Astrocyte (in vitro differentiated cells and primary cell): ENCODE measurements around the gene DDC. TPM values are rescaled to one million over a fixed set of nuclear protein-coding genes. Genes with fewer than 3 reads are reported as not detected.

Source experiments
- DNase-seq: peaks from one replicate; pipeline ENCODE4 v3.0.0-alpha.2; 2010; ENCODE audit warnings: low read depth
- FAIRE-seq: peaks from 2 replicates; lab custom pipeline; 2011; peaks lifted over from hg19 to GRCh38; lab: Jason Lieb, UNC
- H2AFZ ChIP-seq: 2 replicates; pipeline ENCODE4 v1.6.0; 2012; ENCODE audit warnings: low read depth, low read length, inconsistent platforms
- H3K27ac ChIP-seq: 2 replicates; pipeline ENCODE4 v1.5.1; 2011; ENCODE audit warnings: low read depth, low read length, inconsistent platforms
- H3K27me3 ChIP-seq: 2 replicates; pipeline ENCODE4 v1.6.0; 2011; ENCODE audit warnings: low read length, inconsistent platforms; ENCODE audit not compliant: insufficient read depth
- H3K36me3 ChIP-seq: 2 replicates; pipeline ENCODE4 v1.5.1; 2011; ENCODE audit warnings: low read length, inconsistent platforms; ENCODE audit not compliant: insufficient read depth
- H3K4me1 ChIP-seq: 2 replicates; pipeline ENCODE4 v1.5.1; 2011; ENCODE audit warnings: low read length, inconsistent platforms; ENCODE audit not compliant: insufficient read depth
- H3K4me2 ChIP-seq: 2 replicates; pipeline ENCODE4 v1.6.0; 2012; ENCODE audit warnings: low read length, inconsistent platforms
- H3K4me3 ChIP-seq: 2 replicates; pipeline ENCODE4 v1.5.1; 2011; ENCODE audit warnings: low read depth, mild to moderate bottlenecking, low read length, inconsistent platforms; ENCODE audit not compliant: insufficient read depth
- H3K79me2 ChIP-seq: 2 replicates; pipeline ENCODE4 v1.6.0; 2012; ENCODE audit warnings: mild to moderate bottlenecking, low read length, inconsistent platforms; ENCODE audit not compliant: insufficient read depth
- H3K9ac ChIP-seq: 2 replicates; pipeline ENCODE4 v1.6.0; 2012; ENCODE audit warnings: mild to moderate bottlenecking, low read length, inconsistent platforms
- H3K9me3 ChIP-seq: 2 replicates; pipeline ENCODE4 v1.5.1; 2012; ENCODE audit warnings: low read depth, mild to moderate bottlenecking, low read length, inconsistent platforms; ENCODE audit not compliant: insufficient read depth
- H4K20me1 ChIP-seq: 2 replicates; pipeline ENCODE4 v1.6.0; 2012; ENCODE audit warnings: low read length, inconsistent platforms; ENCODE audit not compliant: insufficient read depth
- H3K27ac Mint-ChIP-seq: one replicate; pipeline ENCODE4 v1.8.0; 2021; ENCODE audit warnings: mild to moderate bottlenecking, mixed read lengths; ENCODE audit not compliant: unreplicated experiment
- H3K27me3 Mint-ChIP-seq: one replicate; pipeline ENCODE4 v1.8.0; 2021; ENCODE audit warnings: low read depth, mixed read lengths; ENCODE audit not compliant: unreplicated experiment
- H3K36me3 Mint-ChIP-seq: one replicate; pipeline ENCODE4 v1.8.0; 2021; ENCODE audit warnings: low read depth, mixed read lengths; ENCODE audit not compliant: unreplicated experiment
- H3K4me1 Mint-ChIP-seq: one replicate; pipeline ENCODE4 v1.8.0; 2021; ENCODE audit warnings: low read depth, mixed read lengths; ENCODE audit not compliant: unreplicated experiment
- H3K4me3 Mint-ChIP-seq: one replicate; pipeline ENCODE4 v1.8.0; 2021; ENCODE audit warnings: mild to moderate bottlenecking, moderate library complexity, mixed read lengths; ENCODE audit not compliant: unreplicated experiment
- H3K9me3 Mint-ChIP-seq: one replicate; pipeline ENCODE4 v1.8.0; 2021; ENCODE audit warnings: mild to moderate bottlenecking, mixed read lengths; ENCODE audit not compliant: unreplicated experiment
- EZH2 ChIP-seq: IDR thresholded peaks from 2 replicates; pipeline ENCODE4 v1.6.1; 2012; ENCODE audit warnings: mild to moderate bottlenecking, low read length, inconsistent platforms; ENCODE audit not compliant: insufficient read depth
- total RNA-seq: library from RNA; stranded (reverse); gene quantifications from 2 replicates; pipeline ENCODE4 v1.2.1, GENCODE V29; 2021
- TF ChIP-seq, protein P1 (sequence below): IDR thresholded peaks from 2 replicates; pipeline ENCODE4 v1.5.1; 2011; ENCODE audit warnings: low read depth, mild to moderate bottlenecking, inconsistent platforms, low read length, moderate library complexity; ENCODE audit not compliant: insufficient read depth

The DDC gene
- total RNA-seq, 1 donor from 2014 or later: not detected

DNA sequence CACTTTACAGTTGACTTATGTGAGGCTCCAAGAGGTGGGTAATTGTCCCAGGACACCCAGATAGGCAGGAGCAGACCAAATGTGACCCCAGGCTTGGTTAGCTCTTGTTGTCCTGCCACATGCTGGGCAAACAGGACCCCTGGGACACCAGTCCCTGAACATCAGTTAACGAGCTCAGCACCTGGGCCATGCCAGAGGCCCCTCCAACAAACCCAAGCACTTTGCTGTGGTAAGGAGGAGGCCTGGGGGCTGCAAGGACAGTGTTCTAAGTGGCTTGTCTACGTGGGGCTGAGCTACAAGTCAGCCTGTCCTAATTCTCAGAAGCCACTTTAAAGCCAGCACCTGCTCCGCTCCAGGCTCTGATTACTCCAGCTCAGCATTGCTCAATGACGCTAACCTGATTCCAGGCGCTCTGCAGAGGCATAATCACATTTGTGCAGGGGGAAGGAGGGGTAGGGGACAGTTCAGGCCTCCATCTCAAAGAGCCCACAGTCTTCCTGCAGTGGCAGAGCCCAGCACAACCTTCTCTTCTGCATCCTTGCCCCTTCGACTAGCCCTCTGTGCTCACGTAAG, 57.2 kb downstream of the DDC start:
- no peak overlapping the region for H3K4me3 Mint-ChIP-seq
- Histone ChIP-seq H3K36me3 (no peaks in the 10 kb centered on the region), H3K27ac (no peak overlapping the region), H3K4me2 (no peak overlapping the region), H3K27me3 (peaks cover 2% of the 10 kb centered on the region), H3K79me2 (no peaks in the 10 kb centered on the region), H3K4me1 (no peaks in the 10 kb centered on the region), H3K9me3 (no peaks in the 10 kb centered on the region), H4K20me1 (no peaks in the 10 kb centered on the region), H2AFZ (no peak overlapping the region), H3K9ac (no peak overlapping the region), H3K4me3 (no peak overlapping the region)
- no peak for TF ChIP-seq EZH2
- TF ChIP-seq, protein P1, sequence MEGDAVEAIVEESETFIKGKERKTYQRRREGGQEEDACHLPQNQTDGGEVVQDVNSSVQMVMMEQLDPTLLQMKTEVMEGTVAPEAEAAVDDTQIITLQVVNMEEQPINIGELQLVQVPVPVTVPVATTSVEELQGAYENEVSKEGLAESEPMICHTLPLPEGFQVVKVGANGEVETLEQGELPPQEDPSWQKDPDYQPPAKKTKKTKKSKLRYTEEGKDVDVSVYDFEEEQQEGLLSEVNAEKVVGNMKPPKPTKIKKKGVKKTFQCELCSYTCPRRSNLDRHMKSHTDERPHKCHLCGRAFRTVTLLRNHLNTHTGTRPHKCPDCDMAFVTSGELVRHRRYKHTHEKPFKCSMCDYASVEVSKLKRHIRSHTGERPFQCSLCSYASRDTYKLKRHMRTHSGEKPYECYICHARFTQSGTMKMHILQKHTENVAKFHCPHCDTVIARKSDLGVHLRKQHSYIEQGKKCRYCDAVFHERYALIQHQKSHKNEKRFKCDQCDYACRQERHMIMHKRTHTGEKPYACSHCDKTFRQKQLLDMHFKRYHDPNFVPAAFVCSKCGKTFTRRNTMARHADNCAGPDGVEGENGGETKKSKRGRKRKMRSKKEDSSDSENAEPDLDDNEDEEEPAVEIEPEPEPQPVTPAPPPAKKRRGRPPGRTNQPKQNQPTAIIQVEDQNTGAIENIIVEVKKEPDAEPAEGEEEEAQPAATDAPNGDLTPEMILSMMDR: no peak
- peaks cover 3% of the 10 kb centered on the region for H3K36me3 Mint-ChIP-seq
- H3K27ac Mint-ChIP-seq: no peak overlapping the region
- H3K9me3 Mint-ChIP-seq: peaks cover 2% of the 10 kb centered on the region
- no peak for FAIRE-seq
- peaks cover 2% of the 10 kb centered on the region for H3K4me1 Mint-ChIP-seq
- no peak for DNase-seq
- H3K27me3 Mint-ChIP-seq: peaks cover 14% of the 10 kb centered on the region

GRCh38 chr7:50505553-50506210, 59.5 kb downstream of the DDC start:
- Histone ChIP-seq H3K9ac (no peak overlapping the region), H3K4me1 (peaks cover 3% of the 10 kb centered on the region), H4K20me1 (no peaks in the 10 kb centered on the region), H3K27me3 (peaks cover 2% of the 10 kb centered on the region), H3K4me2 (no peak overlapping the region), H3K9me3 (no peaks in the 10 kb centered on the region), H3K4me3 (no peak overlapping the region), H3K27ac (no peak overlapping the region), H3K79me2 (no peaks in the 10 kb centered on the region), H2AFZ (no peak overlapping the region), H3K36me3 (no peaks in the 10 kb centered on the region)
- DNase-seq (no peak), FAIRE-seq (no peak)
- H3K27ac Mint-ChIP-seq: no peak overlapping the region
- TF ChIP-seq, protein P1: no peak
- no peak for TF ChIP-seq EZH2
- H3K27me3 Mint-ChIP-seq: peaks cover 14% of the 10 kb centered on the region
- peaks cover 10% of the 10 kb centered on the region for H3K4me1 Mint-ChIP-seq
- H3K4me3 Mint-ChIP-seq: no peak overlapping the region
- H3K9me3 Mint-ChIP-seq: peaks cover 5% of the 10 kb centered on the region
- peaks cover 3% of the 10 kb centered on the region for H3K36me3 Mint-ChIP-seq
